Body of pancreas (tissue), 4 donors: ENCODE data around the gene KAT2A. TPM values are rescaled to one million over a fixed set of nuclear protein-coding genes. Genes with fewer than 3 reads are reported as not detected.

Experiments
- ATAC-seq: fragments of 150-250 bp; one replicate; pipeline ENCODE4 v1.9.1; 2016
- DNase-seq, 4 donors: peaks; one replicate each; pipeline ENCODE4 v3.0.0-alpha.2; 2019
- H3K27ac ChIP-seq, 4 donors: fragments of 200-600 bp; sonication (generic); 1 replicate in 3 of 4; 2 replicates in 1 of 4; pipeline versions ENCODE4 v1.5.1 to v1.6.1; 2016 to 2019; ENCODE audit warnings: mild to moderate bottlenecking in 1 of 4, mixed read lengths in 1 of 4, moderate library complexity in 1 of 4
- H3K27me3 ChIP-seq, 2 donors: fragments of 200-600 bp; sonication (generic); one replicate each; pipeline ENCODE4 v1.6.0; 2016; ENCODE audit warnings: mild to moderate bottlenecking in 1 of 2
- H3K36me3 ChIP-seq, 2 donors: fragments of 200-600 bp; sonication (generic); replicated peaks in 1 of 2; 2 replicates each; pipeline ENCODE4 v1.5.1; 2016; ENCODE audit warnings: low read depth in 2 of 2; ENCODE audit not compliant: insufficient read depth in 1 of 2
- H3K4me1 ChIP-seq: fragments of 200-600 bp; sonication (generic); one replicate; pipeline ENCODE4 v1.6.0; 2016
- H3K4me3 ChIP-seq, 2 donors: fragments of 200-600 bp; sonication (generic); 1 replicate in 1 of 2; 2 replicates in 1 of 2; pipeline ENCODE4 v1.5.1; 2016 to 2019
- H3K9me3 ChIP-seq, 3 donors: fragments of 200-600 bp; sonication (generic); 1 replicate in 2 of 3; 2 replicates in 1 of 3; pipeline ENCODE4 v1.5.1; 2016
- CTCF ChIP-seq, 7 experiments: fragments of 450-650 bp in 4 of 7; fragments of 200-600 bp in 3 of 7; sonication (generic) in 3 of 7; IDR thresholded peaks; one replicate each; pipeline ENCODE4 v1.5.1; 2016 to 2019; ENCODE audit warnings: antibody characterized with exemption in 7 of 7
- POLR2A ChIP-seq, 3 donors: fragments of 450-650 bp; IDR thresholded peaks; one replicate each; pipeline ENCODE4 v1.6.1; 2016; ENCODE audit warnings: antibody characterized with exemption in 3 of 3, mild to moderate bottlenecking in 2 of 3
- WGBS, 2 donors: methylation state at CpG; one replicate each; pipeline ENCODE4 v1.1.5; 2017; 5-methylcytosine and 5-hydroxymethylcytosine counted together
- intact Hi-C: fragments of 100-400 bp; cut with DNase I; formaldehyde crosslinking; loops from one replicate; pipeline ENCODE4 v1.15.1; 2023
- total RNA-seq, 2 donors: library from RNA; depleted of rRNA; stranded (reverse); fragments of >200 nt; gene quantifications; one replicate each; pipeline ENCODE4 v1.1.0, GENCODE V29; 2016

The KAT2A gene
- total RNA-seq, 2 donors from 2014 or later, result 50.6 to 58.7 TPM

- ATAC-seq, result no peak
- H3K9me3 ChIP-seq, result no peaks in the 10 kb centered on the region
- no peak for TF ChIP-seq POLR2A (IDR thresholded peaks at IDR 0.05)
- TF ChIP-seq CTCF (IDR thresholded peaks at IDR 0.05), result no peak
- intact Hi-C loops, result no loop called here
- peak overlapping the region in 3 of 4 donors; percentile 31 to 90 (median 85) for H3K27ac ChIP-seq
- H3K4me3 ChIP-seq, result no peak overlapping the region
- no peak for DNase-seq
- H3K27me3 ChIP-seq, result no peaks in the 10 kb centered on the region
- peaks cover 60% of the 10 kb centered on the region for H3K4me1 ChIP-seq
- peaks cover 0 to 16% of the 10 kb centered on the region in 2 donors for H3K36me3 ChIP-seq
- WGBS, 2 donors, result 51 to 65% methylated on average over 4 of the region's 4 CpGs
Measured at GRCh38 chr17:42131981-42132432, 10.8 kb upstream of the KAT2A start.

GRCh38 chr17:42131232-42131631 is 10.1 kb upstream of the KAT2A start:
- Histone ChIP-seq H3K4me3 (no peak overlapping the region), H3K9me3 (no peaks in the 10 kb centered on the region), H3K27me3 (no peaks in the 10 kb centered on the region), H3K27ac (peak overlapping the region in 2 of 4 donors; percentile 31 to 90), H3K4me1 (peaks cover 52% of the 10 kb centered on the region), H3K36me3 (peaks cover 0 to 19% of the 10 kb centered on the region in 2 donors)
- WGBS, 2 donors, result 86 to 91% methylated on average over 4 of the region's 4 CpGs
- TF ChIP-seq CTCF (IDR thresholded peaks at IDR 0.05) (no peak), POLR2A (IDR thresholded peaks at IDR 0.05) (no peak)
- DNase-seq (no peak), ATAC-seq (no peak)
- intact Hi-C loops, result no loop called here

DNA sequence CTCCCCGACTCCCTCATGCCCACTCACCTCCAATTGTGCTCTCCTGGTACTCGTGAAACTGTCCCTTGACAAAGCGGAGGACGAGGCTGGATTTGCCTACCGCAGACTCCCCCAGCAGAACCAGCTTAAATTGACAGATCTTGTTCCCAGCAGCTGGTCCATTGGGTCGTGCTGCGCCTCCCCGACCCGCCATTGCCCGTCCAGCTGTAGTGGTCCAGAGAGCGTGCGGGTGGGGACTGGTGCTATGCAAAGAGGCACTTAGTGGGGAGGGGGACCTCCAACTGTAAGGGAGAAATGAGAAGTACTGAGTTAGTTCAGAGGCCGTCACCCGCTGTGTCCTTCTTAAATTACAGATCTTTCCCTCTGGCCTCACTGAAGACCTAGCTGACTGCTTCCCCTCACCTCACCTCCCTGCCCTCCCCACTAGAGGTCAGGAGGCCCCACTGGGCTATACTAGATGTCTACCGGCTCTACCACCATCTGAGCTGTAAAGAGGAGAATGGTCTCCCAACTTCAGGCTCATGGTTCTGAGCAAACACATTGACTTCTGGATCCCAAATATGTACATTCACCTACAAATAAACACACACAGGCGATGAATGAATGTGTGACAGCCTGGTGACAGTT is 9.3 kb upstream of the KAT2A start:
- Histone ChIP-seq H3K9me3 (no peaks in the 10 kb centered on the region), H3K36me3 (peaks cover 0 to 21% of the 10 kb centered on the region in 2 donors), H3K4me3 (no peak overlapping the region), H3K27ac (peak overlapping the region in 1 of 4 donors; percentile 31), H3K27me3 (no peaks in the 10 kb centered on the region), H3K4me1 (peaks cover 44% of the 10 kb centered on the region)
- 80 to 82% methylated on average over 16 of the region's 16 CpGs for WGBS, 2 donors
- TF ChIP-seq POLR2A (IDR thresholded peaks at IDR 0.05) (no peak), CTCF (IDR thresholded peaks at IDR 0.05) (peak in 1 of 7 experiments; percentile 10)
- intact Hi-C loops, result no loop called here
- ATAC-seq, result no peak
- no peak for DNase-seq

GRCh38 chr17:42129109-42129837 is 8.1 kb upstream of the KAT2A start:
- peaks cover 0 to 21% of the 10 kb centered on the region in 2 donors for H3K36me3 ChIP-seq
- H3K27me3 ChIP-seq, result no peaks in the 10 kb centered on the region
- 74 to 89% methylated on average over 3 to 8 of the region's 8 CpGs for WGBS, 2 donors
- peak overlapping the region in 2 of 4 donors; percentile 31 to 47 for H3K27ac ChIP-seq
- peaks cover 33% of the 10 kb centered on the region for H3K4me1 ChIP-seq
- no peak for ATAC-seq
- H3K9me3 ChIP-seq, result no peaks in the 10 kb centered on the region
- no peak for TF ChIP-seq POLR2A (IDR thresholded peaks at IDR 0.05)
- TF ChIP-seq CTCF (IDR thresholded peaks at IDR 0.05), result no peak
- no peak overlapping the region for H3K4me3 ChIP-seq
- intact Hi-C loops, result no loop called here
- peak in 1 of 4 donors; percentile 68 for DNase-seq
